CD4-positive, alpha-beta T cell treated with Interleukin-1 beta for 1 hour (primary cell): ENCODE data around the gene RGS9.

ENCODE experiments used
- DNase-seq, 2 donors: peaks; one replicate each; pipeline ENCODE4 v3.0.0-alpha.2; 2020 to 2022

Gene RGS9

GRCh38 chr17:65265276-65265675, 128.1 kb downstream of the RGS9 start:
- DNase-seq, result no peak

- no peak for DNase-seq
Observed at GRCh38 chr17:65268832-65269231, 131.7 kb downstream of the RGS9 start.

GRCh38 chr17:65270499-65271253, 133.5 kb downstream of the RGS9 start:
- no peak for DNase-seq

GRCh38 chr17:65271296-65271695, 134.1 kb downstream of the RGS9 start:
- DNase-seq, result no peak
